MM.1S (cell line): Measurements from ENCODE around the gene CADM4.

ENCODE experiments used
- CTCF ChIP-seq: fragments of 300-600 bp; sonication (generic); IDR thresholded peaks from 2 replicates; pipeline ENCODE4 v1.5.1; 2016; ENCODE audit warnings: antibody characterized with exemption, low read length, mixed read lengths
- EZH2 ChIP-seq: fragments of 300-600 bp; sonication (generic); optimal IDR thresholded peaks from 2 replicates; pipeline ENCODE3; 2017; ENCODE audit warnings: low read depth, mild to moderate bottlenecking, antibody characterized with exemption, low read length, mixed read lengths
- EZH2phosphoT487 ChIP-seq: fragments of 300-600 bp; sonication (generic); IDR thresholded peaks from 2 replicates; pipeline ENCODE4 v1.6.1; 2018; ENCODE audit warnings: antibody characterized with exemption, low read length

- TF ChIP-seq CTCF (no peak), EZH2 (no peak), EZH2phosphoT487 (no peak)
Measured at GRCh38 chr19:43678512-43679261, 39.0 kb upstream of the CADM4 start.
